AG04449 (cell line): ENCODE data around the gene RETSAT.

ENCODE experiments used
- CTCF ChIA-PET: fragments of 350-600 bp; formaldehyde crosslinking; extraction: SDS; loops from one replicate; lab custom pipeline; 2021; ENCODE audit warnings: antibody characterized with exemption; lab: Yijun Ruan, JAX
- POLR2A ChIA-PET: fragments of 400-600, 350-600 bp; formaldehyde crosslinking; extraction: SDS; loops from one replicate; lab custom pipeline; 2020; ENCODE audit warnings: antibody characterized with exemption, inconsistent platforms; lab: Yijun Ruan, JAX
- DNase-seq: peaks from one replicate; pipeline ENCODE4 v3.0.0-alpha.2; 2010; ENCODE audit warnings: low read depth, low spot score
- H3K4me3 ChIP-seq: 2 replicates; pipeline ENCODE4 v1.5.1; 2011; ENCODE audit warnings: low read depth, mild to moderate bottlenecking, control low read depth, low read length
- CTCF ChIP-seq: IDR thresholded peaks from one replicate; pipeline ENCODE4 v1.5.1; 2011; ENCODE audit warnings: mild to moderate bottlenecking, moderate library complexity, low read length, control low read depth, inconsistent platforms; ENCODE audit not compliant: insufficient read depth; ENCODE audit errors: missing control alignments

The RETSAT gene

GRCh38 chr2:85399183-85399455 lies 44.8 kb upstream of the RETSAT start:
- no peak overlapping the region for H3K4me3 ChIP-seq
- ChIA-PET CTCF (interaction anchor here (2.2 kb wide), 1 partner anchor 8 kb away, joined by 5 read pairs; no protein-coding TSS in a partner anchor), POLR2A (no interaction called here)
- no peak for TF ChIP-seq CTCF
- DNase-seq = no peak

GRCh38 chr2:85398426-85399182 lies 44.3 kb upstream of the RETSAT start:
- POLR2A ChIA-PET = no interaction called here
- DNase-seq = no peak
- CTCF ChIA-PET = interaction anchor here (0.9 to 1.4 kb wide), 2 partner anchors 21 to 23 kb away, joined by 3 read pairs; no protein-coding TSS in a partner anchor
- no peak overlapping the region for H3K4me3 ChIP-seq
- no peak for TF ChIP-seq CTCF

DNA sequence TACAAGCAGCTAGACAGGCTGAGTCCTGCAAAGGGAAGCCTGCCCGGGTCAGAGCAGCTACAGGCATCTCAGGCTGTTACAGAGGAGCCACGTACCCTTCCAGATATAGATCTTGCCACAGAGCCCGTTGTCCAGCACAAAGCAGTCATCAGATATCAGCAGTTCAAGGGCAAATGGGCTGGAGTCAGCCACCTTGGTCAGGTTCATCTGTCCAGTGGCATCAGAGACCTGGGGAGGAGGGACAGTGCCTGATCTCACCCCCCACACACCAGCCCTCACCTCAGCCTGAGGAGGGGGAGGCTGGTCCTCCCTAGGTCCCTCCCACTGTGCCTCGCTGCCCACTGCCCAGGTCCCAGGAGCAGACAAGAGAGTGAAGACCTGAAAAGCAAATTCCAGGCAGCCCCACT lies 43.6 kb upstream of the RETSAT start:
- CTCF ChIA-PET = interaction anchor here (0.9 to 1.4 kb wide), 2 partner anchors 22 to 23 kb away, joined by 3 read pairs; no protein-coding TSS in a partner anchor
- no peak overlapping the region for H3K4me3 ChIP-seq
- POLR2A ChIA-PET = no interaction called here
- no peak for TF ChIP-seq CTCF
- DNase-seq = no peak

DNA sequence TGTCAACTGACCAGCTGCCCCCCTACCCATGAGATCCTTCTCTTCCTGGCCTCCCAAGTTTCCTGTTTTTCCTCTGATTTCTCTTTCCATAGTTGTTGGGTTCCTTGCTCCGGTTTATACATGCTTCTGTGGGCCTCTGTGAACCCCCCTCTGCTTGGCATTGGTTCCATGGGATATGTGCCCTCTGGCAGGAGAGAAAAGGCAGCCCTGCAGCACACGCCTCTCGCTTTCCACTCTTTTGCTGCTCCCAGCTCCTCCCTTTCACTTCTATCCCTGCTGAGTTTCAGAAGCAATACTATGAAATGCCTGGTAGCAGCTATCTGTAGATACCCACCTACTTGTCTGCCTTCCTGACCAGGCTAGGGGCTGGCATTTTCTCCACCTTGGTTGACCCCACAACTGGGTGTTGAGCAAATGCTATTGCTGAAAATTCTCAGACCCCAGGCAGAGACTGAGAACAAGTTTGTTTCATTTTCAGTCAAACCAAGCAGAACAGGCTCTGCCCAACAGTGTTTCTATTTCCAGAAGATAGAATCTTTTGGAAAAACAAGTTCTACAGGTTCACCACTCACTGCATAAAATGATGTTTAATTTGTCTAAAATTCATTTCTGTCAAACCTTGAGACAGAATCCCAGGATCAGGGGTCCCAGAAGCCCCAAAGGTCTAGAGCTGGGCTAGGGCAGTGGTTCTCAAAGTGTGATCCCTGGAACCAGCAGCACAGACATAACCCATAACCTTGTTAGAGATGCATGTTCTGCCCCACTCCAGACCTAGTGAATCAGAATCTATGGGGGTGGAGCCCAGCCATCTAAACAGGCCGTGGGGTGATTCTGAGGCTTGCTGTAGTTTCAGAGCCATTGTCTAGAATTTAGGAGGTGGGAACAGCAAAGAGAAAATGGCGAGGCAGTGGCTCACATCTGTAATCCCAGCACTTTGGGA lies 42.5 kb upstream of the RETSAT start:
- ChIA-PET CTCF (interaction anchor here (1.4 kb wide), 1 partner anchor 25 kb away, joined by 3 read pairs; no protein-coding TSS in a partner anchor), POLR2A (no interaction called here)

GRCh38 chr2:85395912-85396475 lies 41.7 kb upstream of the RETSAT start:
- ChIA-PET CTCF (no interaction called here), POLR2A (no interaction called here)
- no peak overlapping the region for H3K4me3 ChIP-seq
- no peak for DNase-seq
- TF ChIP-seq CTCF = no peak

More for the DNA sequence above, 42.5 kb upstream of the RETSAT start:
- no peak for TF ChIP-seq CTCF
- H3K4me3 ChIP-seq = no peak overlapping the region
- no peak for DNase-seq
